ENCODE measurements around the gene IQGAP3.

IQGAP3 gene

DNA sequence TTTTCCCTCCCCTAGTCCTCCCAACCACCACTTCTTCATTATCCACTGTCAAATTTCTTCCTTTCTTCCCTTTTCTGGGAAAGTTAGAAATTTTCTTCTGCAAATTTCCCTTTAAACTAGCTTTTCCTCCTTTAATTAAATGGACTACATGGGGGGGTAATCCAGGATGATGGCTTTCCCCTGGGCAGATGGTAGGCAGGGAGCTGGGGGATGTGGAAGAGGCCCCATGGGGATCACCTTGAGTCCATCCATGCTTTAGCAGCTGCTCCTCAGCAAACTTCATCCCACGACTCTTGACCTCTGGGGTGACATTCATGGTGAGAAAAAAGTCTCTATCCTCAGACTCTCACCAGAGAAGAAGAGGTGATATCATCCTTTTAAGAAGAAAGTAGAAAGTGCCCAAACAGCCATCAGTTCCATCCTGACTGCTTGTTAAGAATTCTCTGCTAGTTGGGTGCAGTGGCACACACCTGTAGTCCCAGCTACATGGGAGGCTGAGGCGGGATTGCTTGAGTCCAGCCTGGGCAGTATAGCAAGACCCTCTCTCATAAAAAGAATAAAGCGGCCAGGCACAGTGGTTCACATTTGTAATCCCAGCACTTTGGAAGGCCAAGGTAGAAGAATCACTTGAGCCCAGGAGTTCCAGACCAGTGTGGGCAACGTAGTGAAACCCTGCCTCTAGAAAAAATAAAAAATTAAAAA, 26.5 kb upstream of the IQGAP3 start:
- TF ChIP-seq GATA2 (IDR thresholded peaks at IDR 0.05; ENCODE audit: low read depth, low read length) (no peak), GATA3 (IDR thresholded peaks at IDR 0.05; ENCODE audit: low read depth, low read length) (no peak)

- TF ChIP-seq GATA2 (IDR thresholded peaks at IDR 0.05; ENCODE audit: low read depth, low read length) (no peak), GATA3 (IDR thresholded peaks at IDR 0.05; ENCODE audit: low read depth, low read length) (no peak)
These were observed 25.8 kb upstream of the IQGAP3 start for GRCh38 chr1:156598125-156598524.

DNA sequence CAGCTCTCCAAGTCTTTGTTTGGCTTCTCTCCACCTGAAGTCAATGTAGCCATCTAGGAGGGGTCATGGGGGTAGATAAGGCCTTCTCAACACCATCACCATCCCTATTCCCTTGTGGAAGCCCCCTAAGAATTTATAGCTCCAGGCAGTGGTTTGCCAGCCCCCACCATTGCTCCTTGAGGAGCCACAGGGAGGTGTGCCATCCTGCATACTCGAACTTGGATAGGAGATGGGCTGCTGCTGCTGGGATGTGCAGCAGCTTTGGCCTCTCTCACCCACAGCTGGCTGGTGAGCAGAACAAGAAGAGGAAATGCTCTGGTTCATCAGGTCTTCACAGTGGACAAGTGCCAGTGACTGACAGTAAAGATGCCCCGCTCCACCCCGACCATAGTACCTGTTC, 24.1 kb upstream of the IQGAP3 start:
- no peak for TF ChIP-seq GATA2 (IDR thresholded peaks at IDR 0.05; ENCODE audit: low read depth, low read length)
- TF ChIP-seq GATA3 (IDR thresholded peaks at IDR 0.05; ENCODE audit: low read depth, low read length) = no peak

DNA sequence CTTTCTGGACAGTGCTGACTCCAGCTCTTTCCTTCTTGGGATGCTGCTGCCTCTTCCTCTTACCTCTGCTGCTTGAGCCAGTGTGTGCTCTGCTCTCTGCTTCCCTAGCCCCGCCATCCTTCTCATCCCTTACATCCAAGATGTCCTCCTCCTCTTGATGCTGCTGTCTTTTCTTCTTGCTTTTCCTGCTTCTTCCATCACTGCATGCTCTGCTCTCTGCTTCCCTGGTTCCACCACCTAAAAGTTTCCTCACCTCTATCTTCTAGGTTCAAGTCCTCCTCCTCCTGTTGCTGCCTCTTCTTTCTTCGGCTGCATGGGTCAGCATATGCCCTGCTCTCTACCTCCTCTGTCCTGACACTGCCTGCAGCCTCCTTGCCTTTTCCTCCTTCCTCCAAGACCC, 22.7 kb upstream of the IQGAP3 start:
- no peak for TF ChIP-seq GATA3 (IDR thresholded peaks at IDR 0.05; ENCODE audit: low read depth, low read length)
- no peak for TF ChIP-seq GATA2 (IDR thresholded peaks at IDR 0.05; ENCODE audit: low read depth, low read length)

DNA sequence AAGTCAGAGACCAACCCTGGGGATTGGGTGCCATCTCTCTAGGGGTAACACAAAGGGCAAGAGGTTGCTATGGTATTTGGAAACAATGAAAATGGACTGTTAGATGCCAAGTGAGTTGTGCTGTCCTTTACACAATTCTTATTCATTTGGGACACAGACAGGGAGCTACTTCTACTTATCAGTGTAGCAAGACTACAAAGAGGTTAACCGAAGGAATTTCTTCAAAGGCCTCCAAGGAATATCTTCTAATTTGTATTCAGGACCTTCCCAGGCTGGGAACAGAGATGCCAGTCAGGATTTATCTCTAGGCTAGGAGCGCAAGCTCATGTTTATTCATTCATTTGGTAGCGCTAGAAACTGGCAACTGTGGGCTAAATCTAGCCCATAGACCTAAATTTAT, 21.8 kb upstream of the IQGAP3 start:
- TF ChIP-seq GATA2 (IDR thresholded peaks at IDR 0.05; ENCODE audit: low read depth, low read length) (no peak), GATA3 (IDR thresholded peaks at IDR 0.05; ENCODE audit: low read depth, low read length) (no peak)

DNA sequence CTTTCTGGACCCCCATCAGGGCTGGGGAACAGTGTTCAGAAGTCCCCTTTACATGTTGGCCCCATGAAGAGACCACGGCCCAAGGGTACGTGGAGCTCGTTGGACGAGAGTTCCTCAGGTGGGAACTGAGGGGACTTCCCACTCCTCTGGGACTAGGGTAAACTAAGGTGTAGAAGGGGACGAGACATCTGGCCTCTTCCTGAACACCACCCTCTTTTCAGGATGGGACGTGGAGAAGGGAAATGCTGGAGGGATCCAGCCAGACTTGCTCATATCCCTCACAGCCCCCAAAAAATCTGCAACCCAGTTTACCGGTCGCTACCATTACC, 21.3 kb upstream of the IQGAP3 start:
- TF ChIP-seq GATA3 (IDR thresholded peaks at IDR 0.05; ENCODE audit: low read depth, low read length) = no peak
- TF ChIP-seq GATA2 (IDR thresholded peaks at IDR 0.05; ENCODE audit: low read depth, low read length) = no peak

- TF ChIP-seq GATA3 (IDR thresholded peaks at IDR 0.05; ENCODE audit: low read depth, low read length) (no peak), GATA2 (IDR thresholded peaks at IDR 0.05; ENCODE audit: low read depth, low read length) (no peak)
These were observed 20.7 kb upstream of the IQGAP3 start for GRCh38 chr1:156592910-156593660.

- TF ChIP-seq GATA2 (IDR thresholded peaks at IDR 0.05; ENCODE audit: low read depth, low read length) = no peak
- TF ChIP-seq GATA3 (IDR thresholded peaks at IDR 0.05; ENCODE audit: low read depth, low read length) = no peak
These were observed 20.0 kb upstream of the IQGAP3 start for GRCh38 chr1:156592158-156592909.

GRCh38 chr1:156591432-156592157, 19.2 kb upstream of the IQGAP3 start, which contains the start of gene NAXE:
Gene NAXE (plus strand): TSS chr1:156591776. CDS start chr1:156591805, 29 bp downstream.
- no peak; the same call in 1 of the 2 replicates for TF ChIP-seq GATA2 (IDR thresholded peaks at IDR 0.05; ENCODE audit: low read depth, low read length)
- TF ChIP-seq GATA3 (IDR thresholded peaks at IDR 0.05; ENCODE audit: low read depth, low read length) = no peak

DNA sequence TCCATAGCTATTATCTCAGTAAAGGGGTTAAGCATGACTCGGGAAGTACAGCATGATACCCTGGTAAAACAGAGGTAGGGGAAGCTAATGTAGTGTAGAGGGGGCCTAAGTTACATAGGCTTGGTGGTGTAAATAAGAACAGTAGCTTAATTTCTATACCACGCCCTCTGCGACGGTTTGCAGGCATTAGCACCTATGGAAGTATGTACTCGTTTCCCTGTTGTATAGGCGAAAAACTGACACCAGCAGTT, 18.7 kb upstream of the IQGAP3 start:
- TF ChIP-seq GATA2 (IDR thresholded peaks at IDR 0.05; ENCODE audit: low read depth, low read length) (no peak), GATA3 (IDR thresholded peaks at IDR 0.05; ENCODE audit: low read depth, low read length) (no peak)

DNA sequence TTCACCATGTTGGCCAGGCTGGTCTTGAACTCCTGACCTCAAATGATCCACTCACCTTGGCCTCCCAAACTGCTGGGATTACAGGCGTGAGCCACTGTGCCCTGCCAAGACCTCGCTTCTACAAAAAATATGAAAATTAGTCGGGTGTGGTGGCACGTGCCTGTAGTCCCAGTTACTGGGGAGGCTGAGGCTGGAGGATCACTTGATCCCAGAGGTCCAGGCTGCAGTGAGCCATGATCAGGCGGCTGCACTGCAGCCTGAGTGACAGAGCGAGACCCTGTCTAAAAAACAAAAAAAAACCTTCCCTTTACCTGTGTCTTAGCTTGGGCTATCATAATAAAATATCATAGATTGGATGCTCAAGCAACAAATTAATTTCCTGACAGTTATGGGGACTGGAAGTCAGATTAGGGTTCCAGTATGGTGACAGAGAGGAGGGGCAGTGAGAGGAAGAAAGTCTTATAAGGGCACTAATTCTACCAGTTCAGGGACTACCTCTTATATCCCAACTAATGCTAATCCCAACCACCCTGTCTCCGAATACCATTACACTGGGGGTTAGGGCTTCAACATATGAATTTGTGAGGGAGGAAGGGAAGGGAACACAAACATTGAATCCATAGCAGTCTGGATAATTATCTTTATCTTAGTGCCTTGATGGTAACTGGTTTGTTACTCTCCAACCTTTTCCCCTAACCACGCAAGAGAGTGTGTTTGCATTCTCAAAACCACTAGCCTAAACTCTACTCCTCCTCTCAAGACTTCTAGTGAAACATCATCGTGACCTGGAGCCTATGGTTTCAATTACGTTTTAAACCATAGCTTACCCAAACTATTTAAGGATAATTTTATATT, 18.2 kb upstream of the IQGAP3 start:
- no peak for TF ChIP-seq GATA3 (IDR thresholded peaks at IDR 0.05; ENCODE audit: low read depth, low read length)
- no peak for TF ChIP-seq GATA2 (IDR thresholded peaks at IDR 0.05; ENCODE audit: low read depth, low read length)

- TF ChIP-seq GATA3 (IDR thresholded peaks at IDR 0.05; ENCODE audit: low read depth, low read length) = no peak
- TF ChIP-seq GATA2 (IDR thresholded peaks at IDR 0.05; ENCODE audit: low read depth, low read length) = no peak
These were observed 17.2 kb upstream of the IQGAP3 start for GRCh38 chr1:156589546-156589945.

DNA sequence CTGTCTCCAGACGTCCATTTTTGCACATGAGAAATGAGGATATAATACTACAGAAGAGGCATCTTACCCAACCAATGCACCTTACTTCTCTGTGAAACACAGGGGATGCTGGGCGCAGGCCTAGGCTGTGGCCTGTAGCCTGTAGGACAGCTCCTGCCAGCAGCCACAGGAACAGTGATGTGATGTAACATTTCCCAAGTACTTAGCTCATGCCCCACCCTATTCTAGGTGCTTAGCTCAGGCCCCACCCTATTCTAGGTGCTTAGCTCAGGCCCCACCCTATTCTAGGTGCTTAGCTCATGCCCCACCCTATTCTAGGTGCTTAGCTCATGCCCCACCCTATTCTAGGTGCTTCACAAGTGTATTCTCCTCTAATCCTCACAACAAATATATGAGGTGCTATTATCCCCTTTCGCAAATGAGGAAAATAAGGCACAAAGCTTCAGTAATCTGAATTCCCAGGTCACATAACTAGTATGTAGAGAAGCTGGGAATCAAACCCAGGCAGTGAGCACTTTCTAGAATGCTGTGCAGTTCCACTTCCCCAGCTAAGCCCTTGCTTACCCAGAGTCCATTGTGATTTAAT, 14.6 kb upstream of the IQGAP3 start:
- no peak for TF ChIP-seq GATA3 (IDR thresholded peaks at IDR 0.05; ENCODE audit: low read depth, low read length)
- no peak for TF ChIP-seq GATA2 (IDR thresholded peaks at IDR 0.05; ENCODE audit: low read depth, low read length)

Measured in SH-SY5Y (cell line).